PFSK-1 (cell line): Measurements from ENCODE around the gene TRPM2.

ENCODE experiments used
- FOXP2 ChIP-seq: optimal IDR thresholded peaks from 2 replicates; pipeline ENCODE3; 2011; ENCODE audit warnings: borderline replicate concordance, control low read depth, inconsistent platforms; ENCODE audit not compliant: insufficient read depth; ENCODE audit errors: extremely low read length, extremely low read depth
- POLR2AphosphoS5 ChIP-seq: IDR thresholded peaks from 2 replicates; pipeline ENCODE4 v1.6.1; 2012; ENCODE audit warnings: low read depth, mild to moderate bottlenecking, control low read depth, low read length, moderate library complexity
- SIN3A ChIP-seq: IDR thresholded peaks from 2 replicates; pipeline ENCODE4 v1.6.1; 2012; ENCODE audit warnings: mild to moderate bottlenecking, low read length, moderate library complexity, borderline replicate concordance; ENCODE audit not compliant: insufficient read depth
- TAF1 ChIP-seq: IDR thresholded peaks from 2 replicates; pipeline ENCODE4 v1.6.1; 2012; ENCODE audit warnings: low read length, control low read depth, borderline replicate concordance; ENCODE audit not compliant: insufficient read depth
- TF ChIP-seq, protein P1 (sequence below), 2 experiments: IDR thresholded peaks; 2 replicates each; pipeline versions ENCODE4 v1.6.1 to v1.8.0; 2011 to 2012; ENCODE audit warnings: low read depth in 2 of 2, low read length in 2 of 2, control low read depth in 1 of 2, inconsistent platforms in 1 of 2, mild to moderate bottlenecking in 1 of 2, moderate library complexity in 1 of 2; ENCODE audit not compliant: insufficient read depth in 1 of 2

Gene TRPM2

DNA sequence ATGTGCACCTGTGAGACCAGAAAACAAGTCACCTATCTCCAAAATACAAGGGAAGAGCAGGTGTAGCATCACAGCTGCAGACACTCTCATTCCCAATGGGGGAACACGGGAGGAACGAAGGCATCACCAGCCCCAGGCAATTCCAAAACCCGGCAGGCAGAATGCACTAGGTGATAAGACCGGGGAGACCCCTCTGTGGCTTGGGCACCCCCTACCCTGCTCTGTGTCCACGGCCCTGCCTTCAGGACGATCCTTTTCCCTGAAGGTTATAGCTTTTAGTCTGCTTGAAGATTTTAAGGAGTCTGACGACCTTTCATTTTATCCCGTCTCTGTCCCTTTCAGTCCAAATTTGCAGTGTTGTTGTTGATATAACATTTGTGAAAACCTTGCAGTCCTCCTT lies 19.2 kb downstream of the TRPM2 start:
- TF ChIP-seq FOXP2 (no peak), SIN3A (no peak), TAF1 (no peak), POLR2AphosphoS5 (no peak)
- TF ChIP-seq, protein P1, sequence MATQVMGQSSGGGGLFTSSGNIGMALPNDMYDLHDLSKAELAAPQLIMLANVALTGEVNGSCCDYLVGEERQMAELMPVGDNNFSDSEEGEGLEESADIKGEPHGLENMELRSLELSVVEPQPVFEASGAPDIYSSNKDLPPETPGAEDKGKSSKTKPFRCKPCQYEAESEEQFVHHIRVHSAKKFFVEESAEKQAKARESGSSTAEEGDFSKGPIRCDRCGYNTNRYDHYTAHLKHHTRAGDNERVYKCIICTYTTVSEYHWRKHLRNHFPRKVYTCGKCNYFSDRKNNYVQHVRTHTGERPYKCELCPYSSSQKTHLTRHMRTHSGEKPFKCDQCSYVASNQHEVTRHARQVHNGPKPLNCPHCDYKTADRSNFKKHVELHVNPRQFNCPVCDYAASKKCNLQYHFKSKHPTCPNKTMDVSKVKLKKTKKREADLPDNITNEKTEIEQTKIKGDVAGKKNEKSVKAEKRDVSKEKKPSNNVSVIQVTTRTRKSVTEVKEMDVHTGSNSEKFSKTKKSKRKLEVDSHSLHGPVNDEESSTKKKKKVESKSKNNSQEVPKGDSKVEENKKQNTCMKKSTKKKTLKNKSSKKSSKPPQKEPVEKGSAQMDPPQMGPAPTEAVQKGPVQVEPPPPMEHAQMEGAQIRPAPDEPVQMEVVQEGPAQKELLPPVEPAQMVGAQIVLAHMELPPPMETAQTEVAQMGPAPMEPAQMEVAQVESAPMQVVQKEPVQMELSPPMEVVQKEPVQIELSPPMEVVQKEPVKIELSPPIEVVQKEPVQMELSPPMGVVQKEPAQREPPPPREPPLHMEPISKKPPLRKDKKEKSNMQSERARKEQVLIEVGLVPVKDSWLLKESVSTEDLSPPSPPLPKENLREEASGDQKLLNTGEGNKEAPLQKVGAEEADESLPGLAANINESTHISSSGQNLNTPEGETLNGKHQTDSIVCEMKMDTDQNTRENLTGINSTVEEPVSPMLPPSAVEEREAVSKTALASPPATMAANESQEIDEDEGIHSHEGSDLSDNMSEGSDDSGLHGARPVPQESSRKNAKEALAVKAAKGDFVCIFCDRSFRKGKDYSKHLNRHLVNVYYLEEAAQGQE (IDR thresholded peaks at IDR 0.05; ENCODE audit: insufficient read depth in 1 of 2, low read depth in 2 of 2, low read length in 2 of 2): no peak

DNA sequence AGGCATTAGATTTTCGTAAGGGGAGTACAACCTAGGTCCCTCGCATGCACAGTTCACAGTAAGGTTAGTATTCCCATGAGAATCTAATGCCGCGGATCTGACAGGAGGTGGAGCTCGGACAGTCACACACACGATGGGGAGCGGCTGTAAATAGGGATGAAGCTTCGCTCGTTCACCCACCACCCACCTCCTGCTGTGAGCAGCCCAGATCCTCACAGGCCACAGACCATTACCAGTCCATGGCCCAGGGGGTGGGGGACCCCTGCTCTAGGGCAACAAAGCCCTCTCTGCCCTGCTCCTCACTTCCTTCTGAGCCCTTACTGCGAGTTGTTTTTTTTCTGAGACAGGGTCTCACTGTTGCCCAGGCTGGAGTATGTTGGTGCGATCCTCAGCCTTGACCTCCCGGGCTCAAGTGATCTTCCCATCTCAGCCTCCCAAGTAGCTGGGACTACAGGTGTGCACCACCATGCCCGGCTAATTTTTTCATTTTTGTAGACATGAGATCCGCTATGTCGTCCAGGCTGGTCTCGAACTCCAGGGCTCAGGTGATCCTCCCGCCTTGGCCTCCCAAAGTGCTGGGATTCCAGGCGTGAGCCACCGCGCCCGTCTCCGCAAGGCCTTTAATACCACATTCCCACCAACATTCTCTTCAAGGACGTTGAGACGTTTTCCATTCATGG lies 21.3 kb downstream of the TRPM2 start:
- TF ChIP-seq POLR2AphosphoS5: no peak
- no peak for TF ChIP-seq TAF1
- TF ChIP-seq, protein P1 (IDR thresholded peaks at IDR 0.05; ENCODE audit: insufficient read depth in 1 of 2, low read depth in 2 of 2, low read length in 2 of 2): no peak
- no peak for TF ChIP-seq SIN3A
- TF ChIP-seq FOXP2: no peak

DNA sequence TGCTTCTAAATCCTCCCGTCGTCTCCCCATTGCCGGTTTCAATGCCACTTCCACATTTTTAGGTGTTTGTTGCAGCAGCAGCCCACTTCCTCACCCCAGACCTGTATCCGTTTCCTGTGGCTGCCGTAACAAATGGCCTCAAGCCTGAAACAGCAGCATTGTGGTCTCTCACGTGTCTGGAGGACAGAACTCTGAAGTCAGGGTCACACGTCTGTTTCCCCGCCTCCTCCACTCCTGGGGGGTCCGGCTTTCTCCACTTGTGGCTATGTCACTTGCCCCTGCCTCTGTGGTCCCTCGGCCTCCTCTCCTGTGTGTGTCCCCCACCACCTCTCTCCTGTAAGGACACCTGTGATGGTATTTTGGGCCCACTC lies 21.8 kb downstream of the TRPM2 start:
- TF ChIP-seq FOXP2 (no peak), POLR2AphosphoS5 (no peak), TAF1 (no peak), SIN3A (no peak)
- TF ChIP-seq, protein P1 (IDR thresholded peaks at IDR 0.05; ENCODE audit: insufficient read depth in 1 of 2, low read depth in 2 of 2, low read length in 2 of 2): no peak

DNA sequence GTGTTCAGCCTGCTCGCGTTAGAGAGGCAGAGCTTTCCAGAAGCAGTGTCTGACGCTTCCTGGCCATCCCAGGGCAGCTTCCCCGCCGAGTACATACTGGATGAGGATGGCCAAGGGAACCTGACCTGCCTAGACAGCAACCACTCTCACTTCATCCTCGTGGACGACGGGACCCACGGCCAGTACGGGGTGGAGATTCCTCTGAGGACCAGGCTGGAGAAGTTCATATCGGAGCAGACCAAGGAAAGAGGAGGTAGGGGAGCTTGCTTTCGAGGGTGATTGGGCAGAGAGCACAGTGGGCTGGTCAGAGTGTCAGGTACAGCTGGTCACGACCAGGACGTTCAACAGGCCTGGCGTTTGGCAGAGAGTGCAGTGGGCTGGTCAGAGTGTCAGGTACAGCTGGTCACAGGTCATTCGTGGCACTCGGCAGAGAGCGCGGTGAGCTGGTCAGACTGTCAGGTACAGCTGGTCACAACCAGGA lies 22.4 kb downstream of the TRPM2 start:
- TF ChIP-seq FOXP2 (no peak), POLR2AphosphoS5 (no peak), TAF1 (no peak), SIN3A (no peak)
- TF ChIP-seq, protein P1 (IDR thresholded peaks at IDR 0.05; ENCODE audit: insufficient read depth in 1 of 2, low read depth in 2 of 2, low read length in 2 of 2): no peak
